PC-3 (cell line): ENCODE measurements around the gene ZNF324. TPM values are rescaled to one million over a fixed set of nuclear protein-coding genes. Genes with fewer than 3 reads are reported as not detected.

ENCODE experiments used
- ATAC-seq: fragments of 200-7000 bp; cut with Tn5 transposase; 2 replicates; pipeline ENCODE4 v1.9.1; 2020; ENCODE audit warnings: mild to moderate bottlenecking, moderate library complexity
- BruUV-seq: library from RNA; stranded (reverse); fragments of 400-500 nt; replicated peaks from 2 replicates; lab custom pipeline; 2021; lab: Mats Ljungman, UMichigan
- CTCF ChIA-PET: fragments of 300-600 bp; sonication (Branson Sonifier 250); formaldehyde crosslinking; loops from one replicate; lab custom pipeline; 2022; ENCODE audit warnings: antibody characterized with exemption; lab: Charles Lee
- POLR2A ChIA-PET: fragments of 300-600 bp; sonication (Branson Sonifier 250); formaldehyde crosslinking; loops from one replicate; lab custom pipeline; 2022; ENCODE audit warnings: antibody characterized with exemption; ENCODE audit not compliant: unreplicated experiment; lab: Charles Lee
- DNase-seq: peaks from one replicate; pipeline ENCODE4 v3.0.0-alpha.2; 2015
- H2AFZ ChIP-seq: fragments of 300-600 bp; sonication (generic); 2 replicates; pipeline ENCODE4 v1.6.0; 2016; ENCODE audit warnings: antibody characterized with exemption, low read length
- H3F3A ChIP-seq: fragments of 300-600 bp; sonication (generic); one replicate; pipeline ENCODE4 v1.6.0; 2017; ENCODE audit warnings: antibody characterized with exemption, low read length, control low read depth, mild to moderate bottlenecking; ENCODE audit not compliant: unreplicated experiment
- H3K27ac ChIP-seq: fragments of 300-600 bp; sonication (generic); 2 replicates; pipeline ENCODE4 v1.5.1; 2016; ENCODE audit warnings: mild to moderate bottlenecking, low read length
- H3K27me3 ChIP-seq: fragments of 300-600 bp; sonication (generic); 2 replicates; pipeline ENCODE4 v1.6.1; 2016; ENCODE audit warnings: low read length, mixed read lengths
- H3K36me3 ChIP-seq: fragments of 300-600 bp; sonication (generic); 2 replicates; pipeline ENCODE4 v1.6.1; 2016; ENCODE audit warnings: low read depth, mixed run types, low read length, mixed read lengths
- H3K4me1 ChIP-seq: fragments of 300-600 bp; sonication (generic); 2 replicates; pipeline ENCODE4 v1.5.1; 2016; ENCODE audit warnings: low read length; ENCODE audit not compliant: insufficient read depth
- H3K4me2 ChIP-seq: fragments of 300-600 bp; sonication (generic); 2 replicates; pipeline ENCODE4 v1.6.0; 2016; ENCODE audit warnings: low read length
- H3K4me3 ChIP-seq: fragments of 300-600 bp; sonication (generic); 2 replicates; pipeline ENCODE4 v1.5.1; 2016; ENCODE audit warnings: mild to moderate bottlenecking, low read length, mixed read lengths
- H3K79me2 ChIP-seq: fragments of 300-600 bp; sonication (generic); 2 replicates; pipeline ENCODE4 v1.6.1; 2017; ENCODE audit warnings: low read length, mixed read lengths
- H3K9ac ChIP-seq: fragments of 300-600 bp; sonication (generic); 2 replicates; pipeline ENCODE4 v1.6.0; 2016; ENCODE audit warnings: mild to moderate bottlenecking, low read length
- H3K9me2 ChIP-seq: fragments of 300-600 bp; sonication (generic); replicated peaks from 2 replicates; pipeline ENCODE4 v1.6.1; 2016; ENCODE audit warnings: mixed run types, low read length, mixed read lengths
- H3K9me3 ChIP-seq: fragments of 300-600 bp; sonication (generic); 2 replicates; pipeline ENCODE4 v1.6.1; 2016; ENCODE audit warnings: low read length, mixed read lengths
- H4K20me1 ChIP-seq: fragments of 300-600 bp; sonication (generic); 2 replicates; pipeline ENCODE4 v1.6.1; 2016; ENCODE audit warnings: low read length, mixed read lengths
- CTCF ChIP-seq: fragments of 300-600 bp; sonication (generic); conservative IDR thresholded peaks from 2 replicates; pipeline ENCODE4 v1.5.1; 2017; ENCODE audit warnings: antibody characterized with exemption, low read depth, mild to moderate bottlenecking, low read length
- EZH2 ChIP-seq: fragments of 300-600 bp; sonication (generic); IDR thresholded peaks from one replicate; pipeline ENCODE4 v1.6.1; 2017; ENCODE audit warnings: antibody characterized with exemption, mild to moderate bottlenecking, low read length; ENCODE audit not compliant: unreplicated experiment
- EZH2phosphoT487 ChIP-seq: fragments of 300-600 bp; sonication (generic); IDR thresholded peaks from 2 replicates; pipeline ENCODE4 v1.6.1; 2018; ENCODE audit warnings: mild to moderate bottlenecking, antibody characterized with exemption, low read length, borderline replicate concordance
- intact Hi-C: fragments of 100-400 bp; cut with micrococcal nuclease; formaldehyde crosslinking; loops from 2 replicates; pipeline ENCODE4 v1.9.0; 2023
- total RNA-seq: library from RNA; depleted of rRNA; stranded (reverse); fragments of >200 nt; gene quantifications from 2 replicates; pipeline ENCODE4 v1.2.3, GENCODE V29; 2014

Gene ZNF324
- total RNA-seq, 1 experiment from 2014 or later: 15.9 TPM

GRCh38 chr19:58519087-58519354, 52.1 kb downstream of the ZNF324 start:
- H3K27ac ChIP-seq: peak overlapping the region; percentile 65
- CTCF ChIA-PET: interaction anchor here (0.9 to 1.4 kb wide), 5 partner anchors 14 to 157 kb away, joined by 3 to 5 read pairs (median 3); partner anchors contain the start of genes CHMP2A, ZNF324B and ZNF497
- TF ChIP-seq CTCF: no peak; the same call in 1 of the 2 replicates
- no peak for TF ChIP-seq EZH2
- no peak for TF ChIP-seq EZH2phosphoT487

GRCh38 chr19:58519355-58520256, 52.7 kb downstream of the ZNF324 start, which contains the start of gene ZBTB45:
ZBTB45 (minus strand) TSS chr19:58519810; CDS start chr19:58517673, 2,137 bp downstream.
- CTCF ChIA-PET: interaction anchor here (0.6 to 1.4 kb wide), 7 partner anchors 15 to 157 kb away, joined by 3 to 9 read pairs (median 4); partner anchors contain the start of genes CHMP2A, TRIM28, ZNF324B and ZNF497
- peak within 1 kb of the TSS; percentile 95 for H3K4me2 ChIP-seq
- H3K36me3 ChIP-seq: peaks cover 14% of the 10 kb centered on the region
- H2AFZ ChIP-seq: peak within 1 kb of the TSS; percentile 85
- TF ChIP-seq CTCF (peak; percentile 79), EZH2 (no peak)
- H4K20me1 ChIP-seq: no peaks in the 10 kb centered on the region
- no peaks in the 10 kb centered on the region for H3K27me3 ChIP-seq
- TSS peak; percentile 33 for BruUV-seq
- peaks cover 13% of the 10 kb centered on the region for H3K4me1 ChIP-seq
- H3K27ac ChIP-seq: peak within 1 kb of the TSS; percentile 65
- no peaks in the 10 kb centered on the region for H3F3A ChIP-seq
- peak within 1 kb of the TSS; percentile 94 for H3K9ac ChIP-seq
- H3K79me2 ChIP-seq: peaks cover 40% of the 10 kb centered on the region
- intact Hi-C loops: loop anchor here (1.0 to 2.0 kb wide), 2 partner anchors 20 to 55 kb away; no protein-coding TSS in a partner anchor
- DNase-seq (peak; percentile 98), ATAC-seq (peak; percentile 79)
- H3K4me3 ChIP-seq: peak within 1 kb of the TSS; percentile 89
- H3K9me2 ChIP-seq: no peaks in the 10 kb centered on the region
- H3K9me3 ChIP-seq: no peaks in the 10 kb centered on the region
- POLR2A ChIA-PET: interaction anchor here (0.5 to 1.7 kb wide), 5 partner anchors 14 to 40 kb away, joined by 3 to 11 read pairs (median 5); partner anchors contain the start of genes CHMP2A and TRIM28

More at GRCh38 chr19:58519087-58519354, 52.1 kb downstream of the ZNF324 start:
- peak overlapping the region; percentile 89 for H3K4me3 ChIP-seq
- no peaks in the 10 kb centered on the region for H3K9me3 ChIP-seq
- no peaks in the 10 kb centered on the region for H3F3A ChIP-seq
- peak overlapping the region; percentile 95 for H3K4me2 ChIP-seq
- no TSS peak for BruUV-seq
- POLR2A ChIA-PET: interaction anchor here (1.1 to 1.7 kb wide), 2 partner anchors 25 to 40 kb away, joined by 3 to 6 read pairs; partner anchors contain the start of gene TRIM28
- intact Hi-C loops: loop anchor here (1.0 to 2.0 kb wide), 2 partner anchors 20 to 56 kb away; no protein-coding TSS in a partner anchor
- no peaks in the 10 kb centered on the region for H3K9me2 ChIP-seq
- peaks cover 14% of the 10 kb centered on the region for H3K36me3 ChIP-seq
- peaks cover 44% of the 10 kb centered on the region for H3K79me2 ChIP-seq
- no peaks in the 10 kb centered on the region for H3K27me3 ChIP-seq
- peak overlapping the region; percentile 85 for H2AFZ ChIP-seq
- ATAC-seq (peak; percentile 52), DNase-seq (peak; percentile 77)
- peaks cover 16% of the 10 kb centered on the region for H3K4me1 ChIP-seq
- H4K20me1 ChIP-seq: no peaks in the 10 kb centered on the region
- peak overlapping the region; percentile 94 for H3K9ac ChIP-seq
